Measurements from ENCODE around the gene ANGEL1.

The ANGEL1 gene

DNA sequence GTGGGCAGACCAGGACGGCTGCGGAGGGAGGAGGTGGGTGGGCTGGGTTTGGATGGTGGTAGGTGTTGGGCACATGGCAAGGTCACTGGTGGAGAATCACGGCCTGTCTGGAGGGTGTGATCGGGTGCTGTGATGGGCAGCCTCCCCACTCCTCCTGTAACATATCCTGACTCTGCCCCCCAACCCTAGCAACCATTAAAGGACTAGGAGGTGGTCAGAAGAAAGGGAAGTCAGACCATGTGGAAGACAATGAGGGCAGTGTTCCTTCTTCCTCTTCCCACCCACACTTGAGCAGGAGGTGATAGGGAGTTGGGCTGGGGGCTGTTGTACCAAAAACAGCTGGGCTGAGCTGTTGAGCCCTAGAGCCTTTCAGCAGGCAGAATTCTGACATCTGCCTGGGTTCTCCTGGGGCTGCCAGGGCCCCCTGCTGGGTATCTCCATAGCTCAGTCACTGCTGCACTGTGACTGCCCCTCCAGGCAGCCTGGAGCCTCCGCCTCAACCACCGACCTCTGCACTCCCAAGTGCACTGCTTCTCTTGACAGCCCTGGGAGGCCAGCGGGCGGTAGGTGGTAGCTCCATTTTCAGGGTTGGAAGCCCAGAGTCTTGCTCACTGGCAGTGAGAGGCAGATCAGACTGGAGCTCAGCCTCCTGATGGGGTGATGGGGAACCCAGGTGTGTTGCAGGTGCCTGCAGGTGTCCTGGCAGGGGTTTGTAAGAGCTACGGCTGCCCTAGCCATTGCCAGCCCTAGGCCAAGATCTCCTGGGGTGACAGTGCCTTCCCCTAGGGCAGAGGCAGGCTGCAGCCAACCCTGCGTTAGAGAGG, 36.0 kb downstream of the ANGEL1 start:
- TF ChIP-seq, protein P1, sequence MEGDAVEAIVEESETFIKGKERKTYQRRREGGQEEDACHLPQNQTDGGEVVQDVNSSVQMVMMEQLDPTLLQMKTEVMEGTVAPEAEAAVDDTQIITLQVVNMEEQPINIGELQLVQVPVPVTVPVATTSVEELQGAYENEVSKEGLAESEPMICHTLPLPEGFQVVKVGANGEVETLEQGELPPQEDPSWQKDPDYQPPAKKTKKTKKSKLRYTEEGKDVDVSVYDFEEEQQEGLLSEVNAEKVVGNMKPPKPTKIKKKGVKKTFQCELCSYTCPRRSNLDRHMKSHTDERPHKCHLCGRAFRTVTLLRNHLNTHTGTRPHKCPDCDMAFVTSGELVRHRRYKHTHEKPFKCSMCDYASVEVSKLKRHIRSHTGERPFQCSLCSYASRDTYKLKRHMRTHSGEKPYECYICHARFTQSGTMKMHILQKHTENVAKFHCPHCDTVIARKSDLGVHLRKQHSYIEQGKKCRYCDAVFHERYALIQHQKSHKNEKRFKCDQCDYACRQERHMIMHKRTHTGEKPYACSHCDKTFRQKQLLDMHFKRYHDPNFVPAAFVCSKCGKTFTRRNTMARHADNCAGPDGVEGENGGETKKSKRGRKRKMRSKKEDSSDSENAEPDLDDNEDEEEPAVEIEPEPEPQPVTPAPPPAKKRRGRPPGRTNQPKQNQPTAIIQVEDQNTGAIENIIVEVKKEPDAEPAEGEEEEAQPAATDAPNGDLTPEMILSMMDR (IDR thresholded peaks at IDR 0.05; ENCODE audit: extremely low read depth, insufficient read depth, missing control alignments), result no peak
- DNase-seq (ENCODE audit: low spot score), result no peak
- in situ Hi-C loops (cut with MboI; ENCODE audit: low pct_unique_long_range_greater_than_20kb, low sequenced_read_pairs, unreplicated experiment), result no loop called here

DNA sequence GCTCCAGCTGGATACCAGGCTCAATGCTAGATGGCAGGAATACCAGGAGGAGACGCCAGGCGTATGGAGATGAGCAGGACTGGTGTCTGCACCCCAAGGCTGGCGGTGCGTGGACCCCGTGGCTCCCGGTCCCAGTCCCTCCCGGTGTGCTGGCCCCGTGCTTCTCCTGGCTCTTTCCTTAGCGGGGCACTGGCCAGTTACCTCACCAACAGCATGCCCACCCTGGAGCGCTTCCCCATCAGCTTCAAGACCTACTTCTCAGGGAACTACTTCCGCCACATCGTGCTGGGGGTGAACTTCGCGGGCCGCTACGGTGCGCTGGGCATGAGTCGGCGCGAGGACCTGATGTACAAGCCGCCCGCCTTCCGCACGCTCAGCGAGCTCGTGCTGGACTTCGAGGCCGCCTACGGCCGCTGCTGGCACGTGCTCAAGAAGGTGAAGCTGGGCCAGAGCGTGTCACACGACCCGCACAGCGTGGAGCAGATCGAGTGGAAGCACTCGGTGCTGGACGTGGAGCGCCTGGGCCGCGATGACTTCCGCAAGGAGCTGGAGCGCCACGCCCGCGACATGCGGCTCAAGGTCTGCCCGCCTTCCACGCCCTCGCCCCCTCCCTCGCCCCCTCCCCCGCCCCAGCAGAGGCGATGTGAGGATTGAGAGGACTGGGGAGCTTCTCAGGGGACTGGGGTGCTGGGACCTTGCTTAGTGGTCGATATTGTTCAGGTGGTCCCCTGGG, 36.8 kb downstream of the ANGEL1 start:
- TF ChIP-seq, protein P1 (IDR thresholded peaks at IDR 0.05; ENCODE audit: extremely low read depth, insufficient read depth, missing control alignments), result no peak
- DNase-seq (ENCODE audit: low spot score), result no peak
- in situ Hi-C loops (cut with MboI; ENCODE audit: low pct_unique_long_range_greater_than_20kb, low sequenced_read_pairs, unreplicated experiment), result no loop called here

DNA sequence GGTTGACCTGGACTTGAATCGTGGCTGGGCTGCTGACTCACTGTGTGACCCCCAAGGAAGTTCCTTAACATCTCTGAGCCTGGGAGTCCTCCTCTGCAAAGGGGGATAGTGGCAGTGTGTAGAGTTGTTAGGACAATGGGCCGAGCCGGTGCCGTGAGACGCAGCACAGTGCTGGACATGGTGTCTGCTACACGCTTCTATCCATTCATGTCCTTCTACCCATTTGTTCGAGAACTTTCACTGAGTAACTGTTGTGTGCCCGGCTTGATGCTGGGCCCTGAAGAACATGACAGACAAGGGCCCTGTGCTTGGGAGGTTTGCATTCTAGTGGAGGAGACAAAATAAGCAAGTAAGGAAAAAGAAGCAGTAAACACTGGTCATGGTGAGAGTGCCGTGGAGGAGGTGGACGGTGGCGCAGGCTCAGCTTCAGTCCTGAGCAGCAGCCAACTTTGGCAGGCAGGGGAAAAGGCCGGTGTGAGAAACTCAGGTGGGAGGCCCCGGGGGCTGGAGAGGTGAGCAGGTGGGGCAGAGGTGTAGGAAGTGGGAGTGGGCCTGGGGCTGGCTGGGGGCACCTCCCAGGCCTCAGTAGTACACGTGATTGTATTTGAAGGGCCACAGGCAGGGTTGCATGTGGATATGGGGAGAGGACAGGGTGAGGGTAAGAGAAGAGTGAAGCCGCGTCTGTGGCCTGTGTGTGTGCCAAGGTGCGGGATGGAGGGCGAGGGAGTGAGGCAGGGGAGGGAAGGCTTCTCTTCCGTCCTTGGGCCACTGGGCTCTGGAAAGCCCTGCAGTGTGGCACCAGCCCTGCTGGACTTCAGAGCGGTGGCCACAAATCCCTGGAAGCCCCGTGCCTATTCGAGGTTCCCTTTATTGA, 37.6 kb downstream of the ANGEL1 start:
- in situ Hi-C loops (cut with MboI; ENCODE audit: low pct_unique_long_range_greater_than_20kb, low sequenced_read_pairs, unreplicated experiment), result no loop called here
- no peak for DNase-seq (ENCODE audit: low spot score)
- TF ChIP-seq, protein P1 (IDR thresholded peaks at IDR 0.05; ENCODE audit: extremely low read depth, insufficient read depth, missing control alignments), result no peak

DNA sequence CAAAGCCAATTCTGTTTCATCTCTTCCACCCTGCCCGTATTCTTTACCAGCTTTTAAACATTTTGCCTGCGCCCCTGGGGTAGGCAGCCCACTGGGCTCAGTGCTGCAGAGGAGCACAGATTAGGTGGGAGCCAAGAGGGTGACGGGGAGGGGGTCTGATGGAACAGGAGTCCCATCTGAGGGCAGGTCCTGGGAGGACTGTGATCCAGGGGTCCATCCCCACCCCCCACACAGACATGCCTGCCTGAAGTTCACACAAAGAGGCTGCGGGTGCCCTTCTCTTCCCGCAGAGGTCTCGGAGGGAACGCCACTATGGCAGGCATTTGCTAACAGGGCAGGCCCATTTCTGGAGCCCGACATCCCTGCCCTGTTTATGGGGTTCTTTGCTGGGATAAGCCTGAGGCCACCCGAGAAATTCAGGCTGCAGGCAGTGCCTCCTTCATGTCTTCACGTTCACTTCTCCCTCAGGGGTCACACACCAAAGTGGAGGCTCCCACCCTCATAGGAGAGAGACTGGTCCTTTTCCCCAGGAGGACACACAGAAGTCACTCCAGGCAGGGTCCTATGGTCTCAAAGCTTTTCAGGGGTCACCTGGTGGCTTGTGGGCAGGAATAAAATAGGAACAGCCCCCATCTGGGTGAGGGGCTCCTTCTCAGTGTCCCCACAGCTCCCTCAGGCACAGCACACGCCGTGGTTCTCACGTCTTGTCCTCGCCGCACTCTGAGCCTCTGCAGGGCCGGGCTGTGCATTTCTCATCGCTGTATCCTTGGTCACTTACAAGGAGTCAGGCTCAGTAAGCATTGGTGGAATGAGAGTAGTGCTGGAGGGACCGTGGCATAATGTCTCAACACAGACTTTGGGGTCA, 38.5 kb downstream of the ANGEL1 start:
- TF ChIP-seq, protein P1 (IDR thresholded peaks at IDR 0.05; ENCODE audit: extremely low read depth, insufficient read depth, missing control alignments), result no peak
- DNase-seq (ENCODE audit: low spot score), result no peak
- in situ Hi-C loops (cut with MboI; ENCODE audit: low pct_unique_long_range_greater_than_20kb, low sequenced_read_pairs, unreplicated experiment), result no loop called here

DNA sequence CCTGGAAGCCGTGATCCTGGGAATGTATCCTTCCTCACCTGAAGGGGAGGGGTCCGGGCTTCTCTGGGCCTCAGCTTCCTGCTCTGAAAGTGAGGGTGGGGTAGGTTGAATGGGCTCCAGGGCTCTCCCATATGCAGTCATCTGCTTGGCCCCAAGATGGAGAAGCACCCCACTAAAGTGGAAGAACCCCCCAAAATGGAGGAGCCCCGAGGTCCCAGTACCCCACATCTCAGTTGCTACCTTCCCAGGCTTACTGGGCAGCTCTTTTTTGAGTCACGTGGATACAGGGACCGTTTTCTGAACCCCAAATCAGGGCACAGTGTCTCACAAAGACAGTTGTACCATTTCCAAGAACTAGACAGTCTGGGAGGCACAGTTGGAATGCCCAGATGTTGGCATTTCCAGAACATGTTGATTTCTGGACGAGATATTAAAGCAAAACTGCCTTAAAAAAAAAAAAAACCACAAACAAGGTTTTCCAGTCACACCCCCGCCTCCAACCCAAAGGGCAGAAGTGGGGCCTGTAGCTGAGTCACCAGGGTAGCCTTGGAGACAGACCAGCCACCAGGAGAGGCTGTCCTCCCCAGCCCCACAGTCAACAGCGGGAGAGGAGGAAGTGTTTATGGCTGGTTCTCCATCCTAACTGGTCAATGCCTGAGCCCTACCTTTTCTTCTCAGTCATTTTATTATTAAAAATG, 39.3 kb downstream of the ANGEL1 start:
- DNase-seq (ENCODE audit: low spot score), result no peak
- in situ Hi-C loops (cut with MboI; ENCODE audit: low pct_unique_long_range_greater_than_20kb, low sequenced_read_pairs, unreplicated experiment), result no loop called here

More for the DNA sequence above, 39.3 kb downstream of the ANGEL1 start:
- TF ChIP-seq, protein P1 (IDR thresholded peaks at IDR 0.05; ENCODE audit: extremely low read depth, insufficient read depth, missing control alignments), result no peak
